Fibroblast of villous mesenchyme (primary cell): Measurements from ENCODE around the gene CAPN9. TPM values are rescaled to one million over a fixed set of nuclear protein-coding genes. Genes with fewer than 3 reads are reported as not detected.
"Not testable (repeated sequence)": the region's sequence is repeated elsewhere in the genome, so short reads cannot be mapped to it uniquely, and the experiment has no call there.

Experiments
- DNase-seq: peaks from one replicate; pipeline ENCODE4 v3.0.0-alpha.2; 2010; ENCODE audit warnings: low read depth
- H3K4me3 ChIP-seq: 2 replicates; pipeline ENCODE4 v1.5.1; 2011; ENCODE audit warnings: low read depth, mild to moderate bottlenecking, low read length
- total RNA-seq: library from RNA; depleted of rRNA; stranded (reverse); fragments of >200 nt; gene quantifications from 2 replicates; pipeline ENCODE4 v1.2.3, GENCODE V29; 2012
- TF ChIP-seq, protein P1 (sequence below): IDR thresholded peaks from 2 replicates; pipeline ENCODE4 v1.5.1; 2012; ENCODE audit warnings: low read depth, mild to moderate bottlenecking, low read length; ENCODE audit not compliant: insufficient read depth

Gene CAPN9
- total RNA-seq, 1 donor = not detected

GRCh38 chr1:230717251-230717650 is 29.9 kb upstream of the CAPN9 start:
- TF ChIP-seq, protein P1, sequence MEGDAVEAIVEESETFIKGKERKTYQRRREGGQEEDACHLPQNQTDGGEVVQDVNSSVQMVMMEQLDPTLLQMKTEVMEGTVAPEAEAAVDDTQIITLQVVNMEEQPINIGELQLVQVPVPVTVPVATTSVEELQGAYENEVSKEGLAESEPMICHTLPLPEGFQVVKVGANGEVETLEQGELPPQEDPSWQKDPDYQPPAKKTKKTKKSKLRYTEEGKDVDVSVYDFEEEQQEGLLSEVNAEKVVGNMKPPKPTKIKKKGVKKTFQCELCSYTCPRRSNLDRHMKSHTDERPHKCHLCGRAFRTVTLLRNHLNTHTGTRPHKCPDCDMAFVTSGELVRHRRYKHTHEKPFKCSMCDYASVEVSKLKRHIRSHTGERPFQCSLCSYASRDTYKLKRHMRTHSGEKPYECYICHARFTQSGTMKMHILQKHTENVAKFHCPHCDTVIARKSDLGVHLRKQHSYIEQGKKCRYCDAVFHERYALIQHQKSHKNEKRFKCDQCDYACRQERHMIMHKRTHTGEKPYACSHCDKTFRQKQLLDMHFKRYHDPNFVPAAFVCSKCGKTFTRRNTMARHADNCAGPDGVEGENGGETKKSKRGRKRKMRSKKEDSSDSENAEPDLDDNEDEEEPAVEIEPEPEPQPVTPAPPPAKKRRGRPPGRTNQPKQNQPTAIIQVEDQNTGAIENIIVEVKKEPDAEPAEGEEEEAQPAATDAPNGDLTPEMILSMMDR = no peak
- DNase-seq = peak; percentile 12
- no peak overlapping the region for H3K4me3 ChIP-seq

- not testable (repeated sequence) for H3K4me3 ChIP-seq, DNase-seq
Measured at GRCh38 chr1:230721849-230722522, 25.2 kb upstream of the CAPN9 start.

- TF ChIP-seq, protein P1 = no peak
- no peak for DNase-seq
- no peak overlapping the region for H3K4me3 ChIP-seq
Measured at GRCh38 chr1:230725256-230726012, 21.8 kb upstream of the CAPN9 start.

GRCh38 chr1:230728710-230729392 is 18.3 kb upstream of the CAPN9 start:
- H3K4me3 ChIP-seq = no peak overlapping the region
- TF ChIP-seq, protein P1 = no peak
- no peak for DNase-seq

DNA sequence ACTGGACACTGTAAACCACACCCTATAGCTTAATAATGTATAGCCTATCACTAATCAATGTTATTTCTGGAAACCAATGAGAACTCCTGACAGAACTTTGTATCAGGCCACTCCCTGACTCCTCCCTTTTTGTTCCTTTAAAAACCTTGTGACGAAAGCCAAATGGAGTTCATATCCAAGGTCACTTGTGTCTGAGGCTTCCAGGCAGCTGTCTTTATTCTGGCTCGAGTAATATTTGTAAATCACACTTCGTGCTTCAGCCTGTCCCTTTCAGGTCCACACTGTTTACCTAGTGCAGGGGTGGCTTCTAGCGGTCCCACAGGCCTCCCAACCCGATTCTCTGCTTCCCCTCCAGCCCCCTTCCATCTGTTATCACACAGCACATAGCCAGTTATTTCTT is 16.2 kb upstream of the CAPN9 start:
- DNase-seq = no peak
- H3K4me3 ChIP-seq = no peak overlapping the region
- TF ChIP-seq, protein P1 = no peak

- DNase-seq = no peak
- H3K4me3 ChIP-seq = no peak overlapping the region
- TF ChIP-seq, protein P1 = no peak
Measured at GRCh38 chr1:230735447-230735846, 11.7 kb upstream of the CAPN9 start.

- no peak overlapping the region for H3K4me3 ChIP-seq
- TF ChIP-seq, protein P1 = no peak
- DNase-seq = no peak
Measured at GRCh38 chr1:230737622-230738262, 9.4 kb upstream of the CAPN9 start.
